Fibroblast of lung (primary cell): ENCODE results near the gene TAB2. TPM values are rescaled to one million over a fixed set of nuclear protein-coding genes. Genes with fewer than 3 reads are reported as not detected.

Experiments used
- DNase-seq, 2 donors: peaks; one replicate each; pipeline versions ENCODE4 v3.0.0 to v3.0.0-alpha.2; 2010; ENCODE audit warnings: low read depth in 2 of 2
- H2AFZ ChIP-seq: 2 replicates; pipeline ENCODE4 v1.5.1; 2012; ENCODE audit warnings: low read length, control low read depth, inconsistent platforms
- H3K27ac ChIP-seq: 2 replicates; pipeline ENCODE4 v1.5.1; 2011; ENCODE audit warnings: low read length, control low read depth; ENCODE audit not compliant: insufficient read depth
- H3K27me3 ChIP-seq: 2 replicates; pipeline ENCODE4 v1.5.1; 2011; ENCODE audit warnings: mild to moderate bottlenecking, low read length; ENCODE audit not compliant: control insufficient read depth, insufficient read depth
- H3K36me3 ChIP-seq: 2 replicates; pipeline ENCODE4 v1.5.1; 2011; ENCODE audit warnings: low read length; ENCODE audit not compliant: control insufficient read depth, insufficient read depth
- H3K4me1 ChIP-seq: 2 replicates; pipeline ENCODE4 v1.5.1; 2011; ENCODE audit warnings: low read length; ENCODE audit not compliant: control insufficient read depth, insufficient read depth; ENCODE audit errors: extremely low read depth
- H3K4me2 ChIP-seq: 2 replicates; pipeline ENCODE4 v1.5.1; 2011; ENCODE audit warnings: low read length, control low read depth; ENCODE audit not compliant: insufficient read depth; ENCODE audit errors: extremely low read depth
- H3K4me3 ChIP-seq, 4 experiments: fragments of 200-600 bp in 1 of 4; sonication (generic) in 1 of 4; replicated peaks in 1 of 4; 2 replicates each; pipeline ENCODE4 v1.5.1; 2011 to 2016; ENCODE audit warnings: low read length in 4 of 4, low read depth in 3 of 4, mild to moderate bottlenecking in 3 of 4, control low read depth in 2 of 4, inconsistent platforms in 1 of 4, mixed read lengths in 1 of 4; ENCODE audit not compliant: insufficient read depth in 1 of 4; ENCODE audit errors: control extremely low read depth in 1 of 4
- H3K79me2 ChIP-seq: 2 replicates; pipeline ENCODE4 v1.5.1; 2012; ENCODE audit warnings: mild to moderate bottlenecking, low read length, inconsistent platforms; ENCODE audit not compliant: control insufficient read depth, insufficient read depth
- H3K9ac ChIP-seq: 2 replicates; pipeline ENCODE4 v1.5.1; 2011; ENCODE audit warnings: mild to moderate bottlenecking, low read length, control low read depth; ENCODE audit not compliant: insufficient read depth
- H3K9me3 ChIP-seq: 2 replicates; pipeline ENCODE4 v1.5.1; 2012; ENCODE audit warnings: low read depth, low read length; ENCODE audit not compliant: control insufficient read depth, insufficient read depth
- H4K20me1 ChIP-seq: 2 replicates; pipeline ENCODE4 v1.5.1; 2011; ENCODE audit warnings: low read length; ENCODE audit not compliant: control insufficient read depth, insufficient read depth; ENCODE audit errors: extremely low read depth
- CTCF ChIP-seq, 2 donors: IDR thresholded peaks in 1 of 2; conservative IDR thresholded peaks in 1 of 2; 1 replicate in 1 of 2; 2 replicates in 1 of 2; pipeline ENCODE4 v1.5.1; 2011 to 2012; ENCODE audit warnings: low read length in 2 of 2, control low read depth in 1 of 2, inconsistent platforms in 1 of 2, low read depth in 1 of 2, mild to moderate bottlenecking in 1 of 2
- EZH2 ChIP-seq: IDR thresholded peaks from 2 replicates; pipeline ENCODE4 v1.5.1; 2012; ENCODE audit warnings: low read length, control low read depth, mild to moderate bottlenecking; ENCODE audit errors: missing control alignments
- polyA plus RNA-seq, 2 donors: library from polyadenylated mRNA; depleted of rRNA in 1 of 2; stranded (reverse) in 1 of 2; unstranded in 1 of 2; fragments of >200 nt; gene quantifications; 2 replicates each; pipeline ENCODE4 v1.2.1, GENCODE V29; 2011 to 2012; ENCODE audit warnings: missing spikeins in 1 of 2
- total RNA-seq: library from RNA; depleted of rRNA; stranded (reverse); fragments of >200 nt; gene quantifications from 2 replicates; pipeline ENCODE4 v1.2.1, GENCODE V29; 2014

The TAB2 gene
- total and polyA plus RNA-seq, 2 donors (not counting 1 experiment from before 2014, with no cell fraction given), result 27.2 to 49.7 TPM

- no peaks in the 10 kb centered on the region for H3K36me3 ChIP-seq
- H3K9ac ChIP-seq, result no peak overlapping the region
- H4K20me1 ChIP-seq, result peaks cover 3% of the 10 kb centered on the region
- no peak overlapping the region for H3K4me3 ChIP-seq
- peaks cover 91% of the 10 kb centered on the region for H3K79me2 ChIP-seq
- no peaks in the 10 kb centered on the region for H3K27me3 ChIP-seq
- H3K4me2 ChIP-seq, result no peak overlapping the region
- DNase-seq, result no peak
- H2AFZ ChIP-seq, result no peak overlapping the region
- no peak overlapping the region for H3K27ac ChIP-seq
- peaks cover 2% of the 10 kb centered on the region for H3K4me1 ChIP-seq
- no peaks in the 10 kb centered on the region for H3K9me3 ChIP-seq
- no peak for TF ChIP-seq CTCF (conservative IDR thresholded peaks at IDR 0.05 in 1 of 2, IDR thresholded peaks at IDR 0.05 in 1 of 2; ENCODE audit: low read depth in 1 of 2, low read length in 2 of 2)
- no peak for TF ChIP-seq EZH2
These were observed 10.6 kb downstream of the TAB2 start for GRCh38 chr6:149328083-149328482.

- Histone ChIP-seq H3K79me2 (peaks cover 90% of the 10 kb centered on the region), H2AFZ (no peak overlapping the region), H3K9me3 (no peaks in the 10 kb centered on the region), H3K4me1 (peaks cover 3% of the 10 kb centered on the region), H3K36me3 (no peaks in the 10 kb centered on the region), H3K9ac (no peak overlapping the region), H3K27ac (no peak overlapping the region), H3K4me2 (no peak overlapping the region), H3K4me3 (no peak overlapping the region), H4K20me1 (peaks cover under 1% of the 10 kb centered on the region), H3K27me3 (no peaks in the 10 kb centered on the region)
- DNase-seq, result no peak
- no peak for TF ChIP-seq CTCF (conservative IDR thresholded peaks at IDR 0.05 in 1 of 2, IDR thresholded peaks at IDR 0.05 in 1 of 2; ENCODE audit: low read depth in 1 of 2, low read length in 2 of 2)
- no peak for TF ChIP-seq EZH2
These were observed 12.0 kb downstream of the TAB2 start for GRCh38 chr6:149329529-149329928.

GRCh38 chr6:149330133-149330532, 12.6 kb downstream of the TAB2 start:
- H3K27ac ChIP-seq, result no peak overlapping the region
- TF ChIP-seq EZH2, result no peak
- H3K4me3 ChIP-seq, result no peak overlapping the region
- H4K20me1 ChIP-seq, result no peaks in the 10 kb centered on the region
- no peak overlapping the region for H3K4me2 ChIP-seq
- H3K9me3 ChIP-seq, result no peaks in the 10 kb centered on the region
- no peaks in the 10 kb centered on the region for H3K27me3 ChIP-seq
- peaks cover 85% of the 10 kb centered on the region for H3K79me2 ChIP-seq
- H3K4me1 ChIP-seq, result peaks cover 7% of the 10 kb centered on the region
- H2AFZ ChIP-seq, result no peak overlapping the region
- H3K36me3 ChIP-seq, result no peaks in the 10 kb centered on the region
- DNase-seq, result no peak
- no peak overlapping the region for H3K9ac ChIP-seq
